NCI-H2171 (cell line): ENCODE data around the gene LMTK3.
A peak's percentile ranks its signal among the peaks of the same experiment; 100 is the strongest.

ENCODE experiments used
- DNase-seq: peaks from one replicate; lab custom pipeline; 2025; lab: John Stamatoyannopoulos, UW

LMTK3 gene

DNA sequence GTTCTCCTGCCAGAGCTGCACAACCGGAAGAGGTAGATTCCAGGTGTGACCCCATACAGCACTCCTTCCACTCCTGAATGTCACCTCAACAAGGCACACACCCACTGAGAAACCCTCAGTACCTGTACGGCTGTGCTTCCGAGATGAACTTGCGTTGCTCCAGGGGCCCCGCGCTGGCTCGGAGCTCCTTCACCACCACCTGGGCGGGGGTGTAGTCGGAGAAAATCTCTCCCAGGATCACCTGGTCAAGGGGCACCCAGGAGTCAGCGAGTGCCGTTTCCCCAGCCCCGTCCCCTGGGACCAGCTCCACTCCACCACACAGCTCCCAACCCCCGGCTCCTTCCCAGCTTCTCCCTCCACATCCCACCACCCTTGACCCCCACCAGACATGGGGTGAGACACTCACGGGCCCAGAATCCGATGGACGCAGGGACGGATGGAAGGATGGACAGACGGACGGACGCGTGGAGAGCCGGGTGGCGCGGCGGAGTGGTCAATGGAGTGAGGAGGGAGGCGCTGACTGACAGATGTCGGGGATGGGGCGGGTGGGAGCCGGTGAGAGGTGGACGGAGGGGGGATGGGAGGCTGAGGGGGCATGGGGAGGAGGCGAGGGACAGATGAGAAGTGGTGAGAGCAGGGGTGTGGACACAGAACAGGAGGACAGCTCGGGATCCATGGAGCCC lies 2.8 kb downstream of the LMTK3 start:
- DNase-seq = no peak

GRCh38 chr19:48507911-48508439 lies 3.7 kb downstream of the LMTK3 start:
- no peak for DNase-seq

DNA sequence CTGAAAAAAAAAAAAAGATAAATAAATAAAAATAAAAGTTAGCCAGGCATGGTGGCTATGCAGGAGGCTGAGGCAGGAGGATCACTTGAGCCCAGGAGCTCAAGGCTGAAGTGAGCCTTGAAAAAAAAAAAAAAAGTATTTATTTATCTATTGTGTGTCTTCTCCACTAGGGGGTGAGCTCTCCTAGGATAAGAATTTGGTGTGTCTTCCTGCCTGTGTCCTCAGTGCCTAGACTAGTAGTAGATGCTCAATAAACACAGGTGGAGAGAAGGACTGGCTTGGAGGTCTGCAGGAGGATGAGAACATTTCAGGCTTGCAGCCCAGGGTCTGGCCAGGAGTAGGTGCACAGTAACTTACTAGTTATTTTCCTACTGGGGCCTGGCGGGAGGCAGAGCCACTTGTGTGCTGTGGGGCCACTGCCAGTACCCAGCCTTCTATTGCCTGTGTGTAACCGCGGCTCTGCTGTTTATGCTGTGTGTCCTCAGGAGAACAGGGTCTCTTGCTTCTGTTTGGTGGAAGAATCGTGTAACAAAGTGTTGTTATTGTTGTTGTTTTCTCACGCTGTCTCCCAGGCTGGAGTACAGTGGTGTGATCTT lies 5.4 kb downstream of the LMTK3 start:
- DNase-seq = peak; percentile 18

GRCh38 chr19:48502350-48503018 lies 9.2 kb downstream of the LMTK3 start:
- DNase-seq = no peak

- DNase-seq = peak; percentile 98
Observed at GRCh38 chr19:48501494-48502349, 9.9 kb downstream of the LMTK3 start.

- DNase-seq = no peak
Observed at GRCh38 chr19:48500830-48501493, 10.7 kb downstream of the LMTK3 start.

DNA sequence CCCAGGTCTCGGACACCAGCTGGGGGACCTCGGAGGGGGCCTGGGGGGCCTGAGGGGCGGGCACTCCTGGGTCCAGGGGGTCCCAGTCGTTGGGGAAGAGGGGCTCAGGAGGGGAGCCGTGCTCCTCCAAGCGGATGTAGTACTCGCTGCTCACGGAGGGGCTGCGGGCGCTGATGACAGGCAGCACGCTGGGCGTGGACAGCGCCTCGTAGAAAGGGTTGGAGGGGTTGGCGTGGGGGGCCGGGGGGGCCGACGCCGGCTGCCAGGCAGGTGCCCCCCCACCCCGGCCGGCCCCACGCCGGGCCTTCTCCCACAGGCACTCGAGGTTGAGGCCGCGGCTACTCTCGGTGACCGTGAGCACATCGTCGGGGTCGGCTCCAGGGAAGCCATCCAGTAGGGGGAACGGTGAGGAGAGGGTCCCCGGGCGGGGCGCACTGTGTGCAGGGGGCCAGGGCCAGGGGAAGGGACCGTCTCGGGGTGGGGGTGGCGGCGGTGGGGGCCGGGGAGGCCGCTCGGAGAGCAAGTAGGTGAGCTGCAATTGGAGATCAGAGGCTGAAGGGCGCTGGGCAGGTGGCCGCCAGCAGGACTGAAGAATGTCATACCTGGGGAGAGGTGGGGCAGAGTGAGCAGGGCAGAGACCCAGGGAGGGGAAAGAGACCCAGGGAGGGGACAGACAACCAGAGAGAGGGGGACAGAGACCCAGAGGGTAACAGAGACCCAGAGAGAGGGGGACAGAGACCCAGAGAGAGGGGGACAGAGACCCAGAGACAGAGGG lies 12.1 kb downstream of the LMTK3 start:
- no peak for DNase-seq

GRCh38 chr19:48498595-48499311 lies 12.9 kb downstream of the LMTK3 start:
- DNase-seq = no peak

DNA sequence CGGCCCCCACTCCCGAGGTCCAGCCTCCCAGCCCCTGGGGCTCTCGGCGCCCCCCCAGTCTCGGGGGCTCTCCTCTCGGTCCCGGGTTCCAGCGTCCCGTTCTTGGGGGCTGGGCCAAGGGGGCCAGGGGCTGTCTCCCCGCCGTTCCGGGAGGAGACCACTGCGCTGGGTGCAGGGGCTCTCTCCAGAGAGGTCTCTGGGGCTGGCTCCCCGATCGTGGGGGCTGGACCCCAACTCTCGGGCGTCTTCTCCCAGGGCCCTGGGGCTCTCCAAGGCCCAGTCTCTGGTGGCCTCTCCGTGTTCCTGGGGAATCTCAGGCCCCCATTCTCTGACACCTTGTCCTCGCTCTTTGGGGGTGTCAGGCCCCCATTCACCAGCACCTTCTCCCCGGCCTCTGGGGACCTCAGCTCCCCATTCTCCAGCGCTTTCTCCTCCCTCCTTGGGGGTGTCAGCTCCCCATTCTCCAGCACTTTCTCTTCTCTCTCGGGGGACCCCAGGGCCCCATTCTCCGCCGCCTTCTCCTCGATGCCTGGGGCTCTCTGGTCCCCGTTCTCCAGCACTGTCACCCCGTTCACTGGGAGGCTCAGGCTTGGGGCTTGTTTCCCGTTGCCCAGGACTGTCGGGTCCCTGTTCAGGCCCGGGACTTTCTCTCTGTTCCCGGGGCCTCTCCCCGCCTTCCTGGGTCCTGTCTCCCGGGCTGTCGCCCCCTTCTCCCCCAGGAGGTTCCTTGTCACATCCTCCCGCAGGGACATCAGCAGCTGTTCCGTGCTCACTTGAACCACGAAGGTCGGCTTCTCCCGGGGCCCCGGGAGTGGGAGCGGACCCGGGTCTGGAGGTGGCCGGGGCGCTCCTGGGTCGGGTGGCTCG lies 13.7 kb downstream of the LMTK3 start:
- no peak for DNase-seq

GRCh38 chr19:48496959-48497727 lies 14.5 kb downstream of the LMTK3 start:
- no peak for DNase-seq

- DNase-seq = no peak
Observed at GRCh38 chr19:48495396-48495795, 16.2 kb downstream of the LMTK3 start.

DNA sequence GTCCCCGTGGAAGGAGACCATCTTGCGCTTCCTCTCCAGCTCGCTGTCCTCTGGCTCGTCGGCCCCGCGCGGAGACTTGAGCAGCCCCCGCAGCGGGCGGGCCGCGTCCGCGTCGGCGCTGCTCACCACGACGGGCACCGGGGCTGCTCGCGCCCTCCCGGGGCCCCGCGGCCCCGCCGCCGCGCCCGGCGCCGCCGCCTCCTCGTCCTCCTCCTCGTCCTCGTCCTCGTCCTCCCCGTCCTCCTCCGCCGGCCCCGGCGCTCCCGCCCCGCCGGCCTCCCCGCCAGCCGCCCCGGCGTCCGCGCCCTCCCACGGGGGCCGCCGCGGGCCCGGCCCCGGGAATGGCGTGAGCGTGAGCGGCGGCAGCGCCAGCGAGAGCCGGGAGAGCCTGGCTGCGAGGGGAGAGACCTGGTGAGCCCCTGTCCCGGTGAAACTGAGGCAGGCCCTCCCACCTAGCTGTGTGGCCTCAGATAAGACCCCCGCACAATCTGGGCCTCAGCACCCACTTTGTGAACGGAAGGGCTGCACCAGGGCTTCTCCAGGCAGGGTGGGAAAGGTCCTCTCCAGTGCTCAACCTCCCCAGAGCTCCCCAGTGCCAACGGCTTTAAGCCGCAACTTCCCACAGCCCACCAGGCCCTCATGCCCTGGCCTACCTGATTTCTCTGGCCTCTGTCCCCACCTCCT lies 17.8 kb downstream of the LMTK3 start:
- DNase-seq = no peak

DNA sequence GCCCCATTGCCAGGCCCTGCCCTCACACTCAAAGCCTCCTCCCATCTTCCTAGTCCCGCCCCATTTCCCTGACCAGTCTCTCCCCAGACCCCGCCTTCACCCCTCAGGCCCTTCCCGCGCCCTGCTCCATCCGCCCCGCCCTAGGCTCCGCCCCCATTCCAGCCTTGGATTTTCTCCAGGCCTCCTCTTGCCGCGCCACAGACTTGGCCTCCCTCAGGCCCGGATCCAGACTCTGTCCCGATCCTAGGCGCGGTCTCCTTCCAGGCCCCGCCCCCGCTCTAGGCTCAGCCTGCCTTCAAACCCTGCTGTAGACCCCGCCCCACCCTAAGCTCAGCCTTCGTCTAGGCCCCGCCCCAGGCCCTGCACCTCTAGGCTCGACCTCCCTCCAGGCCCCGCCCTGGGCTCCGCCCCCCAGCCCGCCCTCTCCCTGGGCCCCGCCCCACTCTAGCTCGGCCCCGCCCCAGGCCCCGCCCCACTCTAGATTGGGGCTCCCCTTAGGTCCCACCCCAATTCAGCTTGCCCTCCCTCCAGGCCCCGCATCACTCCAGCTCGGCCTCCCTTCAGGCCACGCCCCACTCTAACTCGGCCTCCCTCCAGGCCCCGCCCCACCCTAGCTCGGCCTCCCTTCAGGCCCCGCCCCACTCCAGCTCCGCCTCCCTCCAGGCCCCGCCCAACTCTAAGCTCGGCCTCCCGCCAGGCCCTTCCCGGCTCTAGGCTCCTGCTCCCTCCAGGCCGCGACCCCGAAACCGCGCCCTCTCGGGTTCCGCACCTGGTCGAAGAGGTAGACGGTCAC lies 18.5 kb downstream of the LMTK3 start:
- peak; percentile 98 for DNase-seq

DNA sequence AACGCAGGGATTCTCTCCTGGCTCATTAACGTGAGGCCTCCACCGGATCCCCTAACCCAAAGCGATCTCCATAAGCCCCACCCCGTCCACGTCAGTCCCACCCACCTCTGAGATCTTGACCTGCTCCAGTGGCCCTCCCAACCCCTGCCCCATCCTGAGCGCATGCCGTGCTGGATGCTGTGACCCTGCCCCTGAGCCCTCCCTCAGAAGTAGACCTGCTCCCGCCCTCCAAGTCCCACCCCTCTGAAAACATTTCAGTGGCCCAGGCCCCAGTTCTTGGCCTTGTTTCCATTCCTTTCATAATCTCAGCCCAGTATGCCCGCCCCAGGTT lies 19.9 kb downstream of the LMTK3 start:
- DNase-seq = no peak

GRCh38 chr19:48490981-48491792 lies 20.4 kb downstream of the LMTK3 start:
- DNase-seq = peak; percentile 26

DNA sequence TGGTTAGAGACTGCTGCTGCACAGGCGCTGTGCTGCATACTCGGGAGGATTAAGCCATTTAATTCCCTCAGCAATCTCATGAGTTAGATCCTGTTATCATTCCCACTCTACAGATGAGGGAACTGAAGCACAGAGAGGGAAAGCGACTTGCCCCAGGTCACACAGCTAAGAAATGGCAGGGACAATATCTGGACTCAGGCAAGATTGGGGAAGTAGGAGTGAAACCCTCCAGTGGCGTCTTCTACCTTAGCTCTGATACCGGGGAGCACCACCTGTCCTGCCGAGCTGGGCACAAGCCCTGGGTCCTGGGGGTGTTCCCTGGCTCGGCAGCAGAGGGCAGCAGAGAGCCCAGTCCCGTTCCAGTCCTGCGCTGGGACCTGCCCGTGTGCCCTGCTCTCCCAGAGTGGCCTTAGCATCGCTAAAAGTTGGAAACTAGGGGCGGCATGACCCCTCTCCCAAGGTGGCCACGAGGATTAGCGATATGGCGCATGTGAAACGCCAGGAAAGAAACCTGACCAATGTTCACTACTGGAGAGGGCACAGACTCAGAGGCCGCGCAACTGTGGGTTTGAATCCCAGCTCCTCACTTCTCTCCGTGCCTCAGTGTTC lies 21.9 kb downstream of the LMTK3 start:
- peak; percentile 51 for DNase-seq
